K562 (cell line): ENCODE measurements around the gene SYMPK. TPM values are rescaled to one million over a fixed set of nuclear protein-coding genes. Genes with fewer than 3 reads are reported as not detected.
A peak's percentile ranks its signal among the peaks of the same experiment; 100 is the strongest.

Source experiments
- EP300 ChIP-seq: IDR thresholded peaks from 2 replicates; pipeline ENCODE4 v1.6.1; 2012; ENCODE audit warnings: low read length, improper control_type of control experiment
- EP400 ChIP-seq: fragments of 450-650 bp; IDR thresholded peaks from 2 replicates; pipeline ENCODE4 v1.6.1; 2017; ENCODE audit warnings: antibody characterized with exemption, mild to moderate bottlenecking, moderate library complexity
- GTF2F1 ChIP-seq: IDR thresholded peaks from 2 replicates; pipeline ENCODE4 v1.6.1; 2011; ENCODE audit warnings: low read depth, low read length, improper control_type of control experiment
- HOMEZ ChIP-seq: fragments of 250-450 bp; sonication (Bioruptor Pico); IDR thresholded peaks from 2 replicates; pipeline ENCODE4 v1.4.0; 2020; ENCODE audit warnings: mild to moderate bottlenecking, moderate library complexity
- NFE2 ChIP-seq: IDR thresholded peaks from 2 replicates; pipeline ENCODE4 v1.6.1; 2014; ENCODE audit warnings: antibody characterized with exemption, low read depth
- REST ChIP-seq, 2 experiments: fragments of 450-650 bp; formaldehyde crosslinking in 1 of 2; IDR thresholded peaks; 2 replicates each; pipeline versions ENCODE4 v1.4.0 to v1.6.1; 2014 to 2020; ENCODE audit warnings: mild to moderate bottlenecking in 2 of 2, borderline replicate concordance in 1 of 2, low read depth in 1 of 2
- ZNF318 ChIP-seq, 2 experiments: fragments of 450-650 bp; IDR thresholded peaks; 2 replicates each; pipeline ENCODE4 v1.6.1; 2016; ENCODE audit warnings: mild to moderate bottlenecking in 2 of 2, borderline replicate concordance in 1 of 2, low read depth in 1 of 2, moderate library complexity in 1 of 2
- polyA plus RNA-seq, 8 experiments: library from polyadenylated mRNA; depleted of rRNA in 4 of 8; stranded (reverse) in 5 of 8; unstranded in 3 of 8; fragments of >200 nt; fragmentation: Nextera tagmentation in 2 of 8; fragmentation: Illumina TruSeq in 1 of 8; extraction: Ambion mirVana in 2 of 8; extraction: Trizol in 1 of 8; gene quantifications; 2 replicates each; pipeline versions ENCODE4 v1.2.1 to v1.2.3, GENCODE V29; 2011 to 2014; ENCODE audit warnings: inconsistent platforms in 1 of 8, missing spikeins in 1 of 8
- total RNA-seq, 7 experiments: library from RNA; depleted of rRNA in 6 of 7; stranded (reverse); fragments of >200 nt in 6 of 7; fragmentation: Illumina TruSeq in 2 of 7; extraction: Trizol in 2 of 7; gene quantifications; 2 replicates each; pipeline versions ENCODE4 v1.2.1 to v1.2.3, GENCODE V29; 2011 to 2021; ENCODE audit warnings: low replicate concordance in 1 of 7

SYMPK gene
- total and polyA plus RNA-seq, 9 of the 15 experiments (the other 6 are each of a cell fraction or from before 2014, with no cell fraction given) = 0.73 to 95.5 (median 58.4) TPM

- TF ChIP-seq REST (IDR thresholded peaks at IDR 0.05; ENCODE audit: borderline replicate concordance) (peak; percentile 55; the same call in 1 of the 2 replicates), REST (CRISPR knock-in tag; IDR thresholded peaks at IDR 0.05; ENCODE audit: low read depth) (peak; percentile 88; the same call in 1 of the 2 replicates), NFE2 (no peak), EP400 (peak; percentile 76), HOMEZ (CRISPR knock-in tag) (no peak), ZNF318 (IDR thresholded peaks at IDR 0.05; ENCODE audit: borderline replicate concordance in 1 of 2, low read depth in 1 of 2) (peak in 1 of 2 experiments; percentile 50; a peak in 2 of 4 replicates), GTF2F1 (no peak), EP300 (no peak)
Observed at GRCh38 chr19:45770192-45771101, 92.5 kb downstream of the SYMPK start (continued).
